SK-N-MC (cell line): ENCODE measurements around the gene IGFL1.

Source experiments
- EZH2 ChIP-seq: fragments of 200-600 bp; sonication (generic); IDR thresholded peaks from one replicate; pipeline ENCODE4 v1.6.1; 2017; ENCODE audit warnings: antibody characterized with exemption
- POLR2AphosphoS5 ChIP-seq: IDR thresholded peaks from 2 replicates; pipeline ENCODE4 v1.6.1; 2012; ENCODE audit warnings: mild to moderate bottlenecking, low read depth, low read length, borderline replicate concordance

- TF ChIP-seq EZH2 (no peak), POLR2AphosphoS5 (no peak)
Measured at GRCh38 chr19:46189971-46190888, 39.3 kb upstream of the IGFL1 start.
